A549 (cell line): ENCODE results near the gene TTC36. TPM values are rescaled to one million over a fixed set of nuclear protein-coding genes. Genes with fewer than 3 reads are reported as not detected.

Experiments used
- ATAC-seq, 2 experiments: fragments of 200-7000 bp in 1 of 2; fragments of >200 bp in 1 of 2; cut with Nextera tagmentation in 1 of 2; cut with Tn5 transposase in 1 of 2; 3 replicates each; pipeline versions ENCODE4 v1.8.0 to v1.9.1; 2018 to 2020; ENCODE audit warnings: mild to moderate bottlenecking in 1 of 2, moderate library complexity in 1 of 2
- CTCF ChIA-PET: fragments of 300-600 bp; sonication (Branson Sonifier 250); formaldehyde crosslinking; extraction: SDS; loops from one replicate; lab custom pipeline; 2021; ENCODE audit warnings: antibody characterized with exemption, inconsistent platforms; lab: Yijun Ruan, JAX
- POLR2A ChIA-PET: fragments of 350-600 bp; formaldehyde crosslinking; extraction: SDS; loops from one replicate; lab custom pipeline; 2021; ENCODE audit warnings: antibody characterized with exemption, inconsistent platforms; lab: Yijun Ruan, JAX
- DNase-seq, 2 experiments: peaks; one replicate each; pipeline versions ENCODE4 v3.0.0 to v3.0.0-alpha.2; 2011 to 2016; ENCODE audit warnings: low read depth in 1 of 2, low spot score in 1 of 2
- FAIRE-seq: peaks from 2 replicates; lab custom pipeline; 2011; peaks lifted over from hg19 to GRCh38; lab: Jason Lieb, UNC
- H3K27ac ChIP-seq, 2 experiments: fragments of >200 bp; sonication (Bioruptor Twin); formaldehyde crosslinking; 3 replicates each; pipeline ENCODE4 v1.5.1; 2016 to 2017
- H3K4me1 ChIP-seq: fragments of >200 bp; sonication (Bioruptor Twin); formaldehyde crosslinking; 3 replicates; pipeline ENCODE4 v1.6.1; 2016
- H3K4me2 ChIP-seq: fragments of >200 bp; sonication (Bioruptor Twin); formaldehyde crosslinking; 3 replicates; pipeline ENCODE4 v1.6.1; 2016
- H3K4me3 ChIP-seq: fragments of >200 bp; sonication (Bioruptor Twin); formaldehyde crosslinking; 3 replicates; pipeline ENCODE4 v1.5.1; 2016
- H3K9me3 ChIP-seq: fragments of >200 bp; sonication (Bioruptor Twin); formaldehyde crosslinking; 3 replicates; pipeline ENCODE4 v1.6.1; 2016
- ATOH8 ChIP-seq: fragments of 250-450 bp; sonication (Bioruptor Pico); IDR thresholded peaks from 2 replicates; pipeline ENCODE4 v1.5.0; 2020; ENCODE audit warnings: low read depth, mild to moderate bottlenecking, moderate library complexity
- CBX2 ChIP-seq: fragments of 200-600 bp; sonication (generic); IDR thresholded peaks from 2 replicates; pipeline ENCODE4 v1.6.1; 2016; ENCODE audit warnings: low read depth, mild to moderate bottlenecking, borderline replicate concordance
- E2F6 ChIP-seq: IDR thresholded peaks from 2 replicates; pipeline ENCODE4 v1.6.1; 2012; ENCODE audit warnings: low read depth, borderline replicate concordance
- EP300 ChIP-seq, 2 experiments: fragments of >200 bp; sonication (Bioruptor Twin); formaldehyde crosslinking; IDR thresholded peaks; 2 replicates in 1 of 2; 3 replicates in 1 of 2; pipeline ENCODE4 v1.6.1; 2016 to 2017
- FOXS1 ChIP-seq: fragments of 250-450 bp; sonication (Bioruptor Pico); IDR thresholded peaks from 2 replicates; pipeline ENCODE4 v1.5.0; 2020; ENCODE audit warnings: mild to moderate bottlenecking, moderate library complexity
- HDAC2 ChIP-seq: fragments of 200-600 bp; sonication (generic); IDR thresholded peaks from 2 replicates; pipeline ENCODE4 v1.6.1; 2016
- HES2 ChIP-seq: fragments of >200 bp; sonication (Bioruptor Twin); formaldehyde crosslinking; IDR thresholded peaks from 2 replicates; pipeline ENCODE4 v1.6.1; 2016
- HOXA7 ChIP-seq: fragments of 250-450 bp; sonication (Bioruptor Pico); IDR thresholded peaks from 2 replicates; pipeline ENCODE4 v1.5.0; 2020; ENCODE audit warnings: mild to moderate bottlenecking, moderate library complexity
- HOXB13 ChIP-seq: fragments of 250-450 bp; sonication (Bioruptor Pico); IDR thresholded peaks from 2 replicates; pipeline ENCODE4 v1.5.0; 2020; ENCODE audit warnings: low read depth, mild to moderate bottlenecking, moderate library complexity
- JUNB ChIP-seq: fragments of >200 bp; sonication (Bioruptor Twin); formaldehyde crosslinking; IDR thresholded peaks from 2 replicates; pipeline ENCODE4 v1.6.1; 2016
- MAFK ChIP-seq: fragments of 450-650 bp; IDR thresholded peaks from 2 replicates; pipeline ENCODE4 v1.6.1; 2014; ENCODE audit not compliant: partially characterized antibody
- MAZ ChIP-seq: fragments of 150-350 bp; IDR thresholded peaks from 2 replicates; pipeline ENCODE4 v1.6.1; 2014; ENCODE audit warnings: antibody characterized with exemption, low read depth, low read length, borderline replicate concordance
- NR3C1 ChIP-seq: fragments of >200 bp; sonication (Bioruptor Twin); formaldehyde crosslinking; IDR thresholded peaks from 3 replicates; pipeline ENCODE4 v1.6.1; 2017
- RFX5 ChIP-seq: fragments of 450-650 bp; IDR thresholded peaks from 2 replicates; pipeline ENCODE4 v1.7.1; 2014; ENCODE audit warnings: antibody characterized with exemption, mild to moderate bottlenecking, moderate library complexity
- SMC3 ChIP-seq: fragments of >200 bp; sonication (Bioruptor Twin); formaldehyde crosslinking; IDR thresholded peaks from 3 replicates; pipeline ENCODE4 v1.6.1; 2018; ENCODE audit warnings: inconsistent platforms
- TP53 ChIP-seq: fragments of 250-450 bp; sonication (Bioruptor Pico); IDR thresholded peaks from 2 replicates; pipeline ENCODE4 v1.5.0; 2021; ENCODE audit warnings: mild to moderate bottlenecking, moderate library complexity
- ZC3H11A ChIP-seq: fragments of 450-650 bp; IDR thresholded peaks from 2 replicates; pipeline ENCODE4 v1.6.1; 2014; ENCODE audit warnings: antibody characterized with exemption, mild to moderate bottlenecking
- ZFP36 ChIP-seq: fragments of 450-650 bp; IDR thresholded peaks from 2 replicates; pipeline ENCODE4 v1.6.1; 2014; ENCODE audit warnings: borderline replicate concordance; ENCODE audit not compliant: partially characterized antibody
- ZSCAN20 ChIP-seq: fragments of 250-450 bp; sonication (Bioruptor Pico); IDR thresholded peaks from 2 replicates; pipeline ENCODE4 v1.8.0; 2022; ENCODE audit warnings: mild to moderate bottlenecking, moderate library complexity
- WGBS: methylation state at CpG from one replicate; pipeline ENCODE4 v1.1.6; 2017; ENCODE audit errors: missing lambda C conversion rate; 5-methylcytosine and 5-hydroxymethylcytosine counted together
- polyA plus RNA-seq, 4 experiments: library from polyadenylated mRNA; depleted of rRNA in 3 of 4; stranded (reverse); fragments of >200 nt; fragmentation: RNase III in 1 of 4; extraction: RNeasy Plus Mini Kit Qiagen cat#74134 plus additional on column Dnase treatment in 1 of 4; gene quantifications; 2 replicates in 3 of 4; 3 replicates in 1 of 4; pipeline ENCODE4 v1.2.3, GENCODE V29; 2011 to 2017

TTC36 gene
- polyA plus RNA-seq, 2 of the 4 experiments (the other 2 are of a cell fraction): not detected

GRCh38 chr11:118532852-118533768 is 5.8 kb downstream of the TTC36 start:
- H3K4me3 ChIP-seq: no peak overlapping the region

GRCh38 chr11:118533769-118534729 is 6.8 kb downstream of the TTC36 start:
- POLR2A ChIA-PET: no interaction called here
- no peak for FAIRE-seq
- Histone ChIP-seq H3K27ac (no peak overlapping the region), H3K4me2 (no peak overlapping the region), H3K4me3 (no peak overlapping the region), H3K4me1 (no peaks in the 10 kb centered on the region)
- DNase-seq: no peak
- WGBS: 82% methylated on average over 22 of the region's 27 CpGs
- TF ChIP-seq HDAC2 (no peak), ZC3H11A (no peak), FOXS1 (CRISPR knock-in tag) (no peak), HOXA7 (CRISPR knock-in tag) (no peak), ZSCAN20 (CRISPR knock-in tag) (no peak), NR3C1 (no peak), E2F6 (no peak), ZFP36 (no peak), SMC3 (no peak), ATOH8 (CRISPR knock-in tag) (no peak)
- TF ChIP-seq, all 56 proteins: peak for 0
- peak; percentile 18 to 31; a peak in 3 of 6 replicates for ATAC-seq
- CTCF ChIA-PET: interaction anchor here (0.8 to 1.4 kb wide), 2 partner anchors 8 to 11 kb away, joined by 3 to 4 read pairs; no protein-coding TSS in a partner anchor
- H3K9me3 ChIP-seq: no peaks in the 10 kb centered on the region

More at GRCh38 chr11:118532852-118533768, 5.8 kb downstream of the TTC36 start:
- DNase-seq: no peak
- WGBS: 81% methylated on average over 10 of the region's 19 CpGs
- no peak overlapping the region for H3K4me2 ChIP-seq
- ChIA-PET POLR2A (no interaction called here), CTCF (interaction anchor here (0.7 to 1.0 kb wide), 2 partner anchors 21 to 23 kb away, joined by 3 read pairs; no protein-coding TSS in a partner anchor)
- H3K27ac ChIP-seq: no peak overlapping the region
- ATAC-seq: no peak
- no peaks in the 10 kb centered on the region for H3K4me1 ChIP-seq
- FAIRE-seq: no peak
- H3K9me3 ChIP-seq: no peaks in the 10 kb centered on the region
- TF ChIP-seq MAZ (no peak), MAFK (no peak), CBX2 (no peak), TP53 (no peak)
- TF ChIP-seq, all 56 proteins: peak for 0

- no peak overlapping the region for H3K4me3 ChIP-seq
- FAIRE-seq (no peak), DNase-seq (no peak), ATAC-seq (no peak)
- no peak overlapping the region for H3K4me2 ChIP-seq
- no peak for TF ChIP-seq EP300 (IDR thresholded peaks at IDR 0.05)
- TF ChIP-seq RFX5: no peak
- no peak for TF ChIP-seq JUNB
- no peak for TF ChIP-seq HES2
- no peak for TF ChIP-seq HOXB13 (CRISPR knock-in tag)
- no peak for TF ChIP-seq E2F6
- POLR2A ChIA-PET: no interaction called here
- H3K9me3 ChIP-seq: no peaks in the 10 kb centered on the region
- H3K27ac ChIP-seq: no peak overlapping the region
- CTCF ChIA-PET: interaction anchor here (1.4 kb wide), 1 partner anchor 9 kb away, joined by 3 read pairs; no protein-coding TSS in a partner anchor
- no peaks in the 10 kb centered on the region for H3K4me1 ChIP-seq
- WGBS: 71% methylated on average over 9 of the region's 9 CpGs
These were observed 8.0 kb downstream of the TTC36 start for GRCh38 chr11:118535261-118535660.
